ENCODE measurements around the gene ALAS1.

GRCh38 chr3:52184690-52185089, 13.3 kb upstream of the ALAS1 start:
- TF ChIP-seq, protein P1, sequence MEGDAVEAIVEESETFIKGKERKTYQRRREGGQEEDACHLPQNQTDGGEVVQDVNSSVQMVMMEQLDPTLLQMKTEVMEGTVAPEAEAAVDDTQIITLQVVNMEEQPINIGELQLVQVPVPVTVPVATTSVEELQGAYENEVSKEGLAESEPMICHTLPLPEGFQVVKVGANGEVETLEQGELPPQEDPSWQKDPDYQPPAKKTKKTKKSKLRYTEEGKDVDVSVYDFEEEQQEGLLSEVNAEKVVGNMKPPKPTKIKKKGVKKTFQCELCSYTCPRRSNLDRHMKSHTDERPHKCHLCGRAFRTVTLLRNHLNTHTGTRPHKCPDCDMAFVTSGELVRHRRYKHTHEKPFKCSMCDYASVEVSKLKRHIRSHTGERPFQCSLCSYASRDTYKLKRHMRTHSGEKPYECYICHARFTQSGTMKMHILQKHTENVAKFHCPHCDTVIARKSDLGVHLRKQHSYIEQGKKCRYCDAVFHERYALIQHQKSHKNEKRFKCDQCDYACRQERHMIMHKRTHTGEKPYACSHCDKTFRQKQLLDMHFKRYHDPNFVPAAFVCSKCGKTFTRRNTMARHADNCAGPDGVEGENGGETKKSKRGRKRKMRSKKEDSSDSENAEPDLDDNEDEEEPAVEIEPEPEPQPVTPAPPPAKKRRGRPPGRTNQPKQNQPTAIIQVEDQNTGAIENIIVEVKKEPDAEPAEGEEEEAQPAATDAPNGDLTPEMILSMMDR (IDR thresholded peaks at IDR 0.05; ENCODE audit: low read depth, low read length) = no peak
- no peak for TF ChIP-seq EZH2phosphoT487 (IDR thresholded peaks at IDR 0.05; ENCODE audit: low read depth)
